OCI-LY3 (cell line): Measurements from ENCODE around the gene UBAC2.

Source experiments
- EZH2phosphoT487 ChIP-seq: fragments of 200-600 bp; shearing (Covaris generic); IDR thresholded peaks from 2 replicates; pipeline ENCODE4 v1.6.1; 2018; ENCODE audit warnings: antibody characterized with exemption, mixed run types, low read depth
- TF ChIP-seq, protein P1 (sequence below): fragments of 200-600, 300-600 bp; sonication (generic); IDR thresholded peaks from 2 replicates; pipeline ENCODE4 v1.5.1; 2014; ENCODE audit warnings: antibody characterized with exemption, low read length, low read depth

DNA sequence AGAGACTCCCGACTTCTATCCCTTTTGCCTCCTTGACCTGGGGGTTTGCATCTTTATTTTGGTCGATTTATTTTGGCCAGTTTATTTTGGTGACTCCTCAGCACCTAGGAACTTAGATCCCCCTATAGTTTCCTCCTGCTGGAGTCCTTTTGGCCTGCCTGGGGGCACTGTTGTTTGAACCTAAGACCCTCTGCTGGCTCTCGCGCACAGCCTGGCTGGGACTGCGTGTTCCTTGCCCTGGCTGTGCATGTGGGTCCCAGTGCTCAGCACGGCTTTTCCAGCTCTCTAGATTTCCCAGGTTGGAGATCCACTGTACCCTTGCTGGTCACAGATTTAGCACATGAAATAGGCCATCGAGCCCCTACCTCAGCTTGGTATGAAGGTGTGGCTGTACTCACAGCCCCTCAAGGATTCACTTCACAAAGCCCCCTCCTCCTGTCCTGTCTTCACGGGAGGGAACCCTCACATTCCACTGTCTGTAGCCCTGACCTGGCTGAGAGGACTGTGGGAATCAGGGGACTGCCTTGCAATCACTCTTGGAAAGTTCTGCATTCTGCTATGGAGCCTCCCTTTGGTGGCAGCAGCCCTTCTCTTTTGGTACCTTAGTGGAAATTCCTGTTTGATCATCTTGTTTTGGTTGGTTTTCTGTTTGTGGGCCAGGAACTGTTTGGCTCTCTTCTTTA is 8.3 kb downstream of the UBAC2 start:
- TF ChIP-seq, protein P1, sequence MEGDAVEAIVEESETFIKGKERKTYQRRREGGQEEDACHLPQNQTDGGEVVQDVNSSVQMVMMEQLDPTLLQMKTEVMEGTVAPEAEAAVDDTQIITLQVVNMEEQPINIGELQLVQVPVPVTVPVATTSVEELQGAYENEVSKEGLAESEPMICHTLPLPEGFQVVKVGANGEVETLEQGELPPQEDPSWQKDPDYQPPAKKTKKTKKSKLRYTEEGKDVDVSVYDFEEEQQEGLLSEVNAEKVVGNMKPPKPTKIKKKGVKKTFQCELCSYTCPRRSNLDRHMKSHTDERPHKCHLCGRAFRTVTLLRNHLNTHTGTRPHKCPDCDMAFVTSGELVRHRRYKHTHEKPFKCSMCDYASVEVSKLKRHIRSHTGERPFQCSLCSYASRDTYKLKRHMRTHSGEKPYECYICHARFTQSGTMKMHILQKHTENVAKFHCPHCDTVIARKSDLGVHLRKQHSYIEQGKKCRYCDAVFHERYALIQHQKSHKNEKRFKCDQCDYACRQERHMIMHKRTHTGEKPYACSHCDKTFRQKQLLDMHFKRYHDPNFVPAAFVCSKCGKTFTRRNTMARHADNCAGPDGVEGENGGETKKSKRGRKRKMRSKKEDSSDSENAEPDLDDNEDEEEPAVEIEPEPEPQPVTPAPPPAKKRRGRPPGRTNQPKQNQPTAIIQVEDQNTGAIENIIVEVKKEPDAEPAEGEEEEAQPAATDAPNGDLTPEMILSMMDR = no peak
- TF ChIP-seq EZH2phosphoT487 = no peak
